AG04449 (cell line): ENCODE results near the gene SP3.

ENCODE experiments used
- CTCF ChIA-PET: fragments of 350-600 bp; formaldehyde crosslinking; extraction: SDS; loops from one replicate; lab custom pipeline; 2021; ENCODE audit warnings: antibody characterized with exemption; lab: Yijun Ruan, JAX
- POLR2A ChIA-PET: fragments of 400-600, 350-600 bp; formaldehyde crosslinking; extraction: SDS; loops from one replicate; lab custom pipeline; 2020; ENCODE audit warnings: antibody characterized with exemption, inconsistent platforms; lab: Yijun Ruan, JAX
- DNase-seq: peaks from one replicate; pipeline ENCODE4 v3.0.0-alpha.2; 2010; ENCODE audit warnings: low read depth, low spot score
- H3K4me3 ChIP-seq: 2 replicates; pipeline ENCODE4 v1.5.1; 2011; ENCODE audit warnings: low read depth, mild to moderate bottlenecking, control low read depth, low read length
- TF ChIP-seq, protein P1 (sequence below): IDR thresholded peaks from one replicate; pipeline ENCODE4 v1.5.1; 2011; ENCODE audit warnings: mild to moderate bottlenecking, moderate library complexity, low read length, control low read depth, inconsistent platforms; ENCODE audit not compliant: insufficient read depth; ENCODE audit errors: missing control alignments

SP3 gene

DNA sequence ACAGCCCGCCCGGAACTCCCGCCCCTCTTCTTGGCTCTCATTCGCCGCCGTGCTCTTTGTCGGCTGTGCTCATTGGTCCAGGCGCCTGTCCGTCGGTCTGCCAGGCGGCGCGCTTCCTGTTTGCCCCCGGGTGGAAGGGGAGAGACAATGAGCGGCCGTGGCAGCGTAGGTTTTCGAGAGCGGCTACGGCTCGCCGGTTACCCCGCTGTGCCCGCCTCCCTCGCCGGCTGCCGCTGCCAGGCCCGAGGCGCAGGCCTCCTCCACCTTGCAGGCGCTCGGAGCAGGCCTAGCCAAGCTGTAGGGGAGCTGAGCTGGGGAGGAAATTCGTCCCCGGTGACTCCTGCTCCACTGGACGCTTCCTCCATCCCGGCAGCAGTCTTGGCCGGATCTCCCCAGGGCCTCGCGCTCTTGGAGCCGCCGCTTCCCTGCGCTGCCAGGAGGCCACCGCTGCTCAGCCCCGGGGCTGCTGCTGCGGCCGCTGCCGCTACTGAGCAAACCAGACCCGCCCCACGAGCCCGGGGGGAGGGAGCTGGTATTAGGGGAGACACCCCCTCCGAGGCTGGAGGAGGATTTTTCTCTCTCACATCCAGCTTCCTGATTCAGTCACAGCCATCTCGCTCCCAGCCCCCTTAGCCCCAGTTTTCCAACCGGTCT lies at the start of gene SP3:
SP3 (minus strand) TSS at position 2 of the 654 bp plus-strand sequence. CDS start 202 bp downstream, outside the sequence.
- peak; percentile 76 for DNase-seq
- TF ChIP-seq, protein P1, sequence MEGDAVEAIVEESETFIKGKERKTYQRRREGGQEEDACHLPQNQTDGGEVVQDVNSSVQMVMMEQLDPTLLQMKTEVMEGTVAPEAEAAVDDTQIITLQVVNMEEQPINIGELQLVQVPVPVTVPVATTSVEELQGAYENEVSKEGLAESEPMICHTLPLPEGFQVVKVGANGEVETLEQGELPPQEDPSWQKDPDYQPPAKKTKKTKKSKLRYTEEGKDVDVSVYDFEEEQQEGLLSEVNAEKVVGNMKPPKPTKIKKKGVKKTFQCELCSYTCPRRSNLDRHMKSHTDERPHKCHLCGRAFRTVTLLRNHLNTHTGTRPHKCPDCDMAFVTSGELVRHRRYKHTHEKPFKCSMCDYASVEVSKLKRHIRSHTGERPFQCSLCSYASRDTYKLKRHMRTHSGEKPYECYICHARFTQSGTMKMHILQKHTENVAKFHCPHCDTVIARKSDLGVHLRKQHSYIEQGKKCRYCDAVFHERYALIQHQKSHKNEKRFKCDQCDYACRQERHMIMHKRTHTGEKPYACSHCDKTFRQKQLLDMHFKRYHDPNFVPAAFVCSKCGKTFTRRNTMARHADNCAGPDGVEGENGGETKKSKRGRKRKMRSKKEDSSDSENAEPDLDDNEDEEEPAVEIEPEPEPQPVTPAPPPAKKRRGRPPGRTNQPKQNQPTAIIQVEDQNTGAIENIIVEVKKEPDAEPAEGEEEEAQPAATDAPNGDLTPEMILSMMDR, result peak; percentile 1
- POLR2A ChIA-PET, result interaction anchor here (1.0 kb wide), 1 partner anchor 10 kb away, joined by 4 read pairs; no protein-coding TSS in a partner anchor
- CTCF ChIA-PET, result interaction anchor here (1.0 kb wide), 1 partner anchor 82 kb away, joined by 3 read pairs; no protein-coding TSS in a partner anchor
- H3K4me3 ChIP-seq, result peak within 1 kb of the TSS; percentile 94

DNA sequence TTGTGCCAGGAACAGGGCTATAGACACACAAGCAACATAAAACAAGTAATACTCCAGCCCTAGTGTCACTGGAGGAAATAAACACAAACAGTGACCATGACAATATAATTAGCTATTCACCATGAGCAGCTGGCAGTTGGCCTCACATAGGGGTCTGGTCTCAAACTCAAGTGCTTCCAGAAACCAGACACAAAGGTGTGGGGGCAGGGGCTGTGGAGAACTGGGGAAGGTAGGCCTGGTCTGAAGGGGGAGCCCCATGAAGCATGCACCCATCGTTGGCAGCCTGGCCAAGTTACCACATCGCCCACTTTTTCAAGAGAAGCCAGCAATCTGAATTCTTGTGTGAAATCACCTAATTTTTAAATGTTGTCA lies 49.5 kb upstream of the SP3 start:
- ChIA-PET POLR2A (interaction anchor here (0.5 kb wide), 1 partner anchor 37 kb away, joined by 3 read pairs; no protein-coding TSS in a partner anchor), CTCF (interaction anchor here (0.6 kb wide), 1 partner anchor 26 kb away, joined by 3 read pairs; no protein-coding TSS in a partner anchor)
- H3K4me3 ChIP-seq, result no peak overlapping the region
- TF ChIP-seq, protein P1, result no peak
- no peak for DNase-seq

GRCh38 chr2:174014011-174014698 lies 49.0 kb upstream of the SP3 start:
- ChIA-PET CTCF (interaction anchor here (0.6 kb wide), 1 partner anchor 26 kb away, joined by 3 read pairs; no protein-coding TSS in a partner anchor), POLR2A (interaction anchor here (0.5 kb wide), 1 partner anchor 37 kb away, joined by 3 read pairs; no protein-coding TSS in a partner anchor)
- TF ChIP-seq, protein P1, result no peak
- no peak for DNase-seq
- no peak overlapping the region for H3K4me3 ChIP-seq

- ChIA-PET CTCF (interaction anchor here (1.2 kb wide), 1 partner anchor 34 kb away, joined by 3 read pairs; no protein-coding TSS in a partner anchor), POLR2A (no interaction called here)
- peak overlapping the region; percentile 43 for H3K4me3 ChIP-seq
- TF ChIP-seq, protein P1, result no peak
- no peak for DNase-seq
Observed at GRCh38 chr2:174013315-174013751, 48.2 kb upstream of the SP3 start.

DNA sequence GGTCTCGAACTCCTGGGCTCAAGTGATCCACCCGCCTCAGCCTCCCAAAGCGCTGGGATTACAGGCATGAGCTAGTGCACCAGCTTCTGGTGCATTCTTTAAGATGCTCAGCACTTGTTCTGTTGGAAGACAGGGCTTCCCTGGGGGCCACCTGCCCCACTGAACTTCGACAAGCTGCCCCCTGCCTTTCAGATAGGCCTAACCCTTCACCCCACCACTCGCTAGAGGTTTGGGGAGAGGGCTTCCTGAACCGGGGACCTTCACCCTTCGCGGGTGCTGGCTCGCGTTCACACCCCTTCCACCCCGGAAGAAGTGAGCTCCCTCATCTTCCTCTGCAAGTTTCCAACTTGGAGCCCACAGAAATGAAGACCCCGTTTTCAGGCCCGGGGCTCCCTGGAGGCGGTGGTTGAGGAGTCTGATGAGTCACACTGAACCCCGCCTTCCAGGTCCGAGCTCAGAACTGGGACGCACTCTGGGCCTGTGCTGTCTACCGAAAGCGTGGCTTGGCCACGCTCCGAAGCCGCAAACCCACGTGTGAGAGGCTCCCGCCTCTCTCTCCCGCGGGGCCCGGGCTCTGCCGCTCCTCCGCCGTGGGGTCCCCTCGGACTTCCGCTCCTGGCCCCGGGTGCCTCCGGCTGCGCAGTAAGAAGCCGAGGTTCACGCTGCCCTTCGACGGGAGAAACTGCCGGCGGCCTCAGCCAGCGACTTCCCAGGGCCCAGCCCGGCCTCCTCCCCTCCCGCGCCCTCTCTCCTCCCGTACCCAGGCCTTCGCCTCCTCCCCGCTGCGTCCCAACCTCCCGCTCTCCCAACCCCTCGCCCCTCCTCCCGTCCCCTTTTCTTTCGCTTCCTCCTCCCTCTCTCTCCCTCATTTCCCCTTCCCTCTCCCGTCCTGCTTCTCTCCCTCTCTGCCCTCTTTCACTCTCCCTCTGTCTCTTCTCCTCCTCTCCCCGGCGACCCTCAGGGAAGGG lies 47.5 kb upstream of the SP3 start:
- peak overlapping the region; percentile 43 for H3K4me3 ChIP-seq
- POLR2A ChIA-PET, result no interaction called here
- no peak for DNase-seq
- TF ChIP-seq, protein P1, result no peak
- CTCF ChIA-PET, result interaction anchor here (1.2 kb wide), 1 partner anchor 35 kb away, joined by 3 read pairs; no protein-coding TSS in a partner anchor
